ENCODE data around the gene CRLF1.

DNA sequence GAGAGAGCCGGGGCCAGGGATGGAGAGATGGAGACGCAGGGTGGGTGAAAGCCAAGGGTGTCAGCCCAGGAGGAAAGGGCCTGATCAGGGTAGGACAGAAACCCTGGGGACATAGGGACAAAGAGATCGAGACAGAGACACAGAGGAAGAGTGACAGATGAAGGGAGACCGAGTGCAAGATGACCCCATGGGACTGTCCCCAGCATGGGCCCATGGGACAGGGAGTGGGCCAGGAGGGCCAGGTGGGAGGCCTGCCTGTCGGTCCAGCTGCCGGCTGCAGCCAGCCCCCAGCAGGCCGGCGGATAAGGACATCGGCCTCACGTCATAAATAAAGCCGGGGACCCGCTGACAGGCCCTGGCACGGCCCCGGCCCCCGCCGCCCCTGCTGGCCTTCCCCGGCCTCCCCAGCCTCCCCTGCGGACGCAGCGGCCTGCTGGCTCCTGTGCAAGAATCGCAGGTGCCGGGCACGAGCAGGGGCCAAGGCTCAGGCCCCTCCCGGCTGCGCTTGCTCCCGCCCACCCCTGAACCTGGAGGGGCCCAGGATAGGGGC lies 11.7 kb downstream of the CRLF1 start:
- TF ChIP-seq POLR2A (IDR thresholded peaks at IDR 0.05): no peak
- TF ChIP-seq, protein P1, sequence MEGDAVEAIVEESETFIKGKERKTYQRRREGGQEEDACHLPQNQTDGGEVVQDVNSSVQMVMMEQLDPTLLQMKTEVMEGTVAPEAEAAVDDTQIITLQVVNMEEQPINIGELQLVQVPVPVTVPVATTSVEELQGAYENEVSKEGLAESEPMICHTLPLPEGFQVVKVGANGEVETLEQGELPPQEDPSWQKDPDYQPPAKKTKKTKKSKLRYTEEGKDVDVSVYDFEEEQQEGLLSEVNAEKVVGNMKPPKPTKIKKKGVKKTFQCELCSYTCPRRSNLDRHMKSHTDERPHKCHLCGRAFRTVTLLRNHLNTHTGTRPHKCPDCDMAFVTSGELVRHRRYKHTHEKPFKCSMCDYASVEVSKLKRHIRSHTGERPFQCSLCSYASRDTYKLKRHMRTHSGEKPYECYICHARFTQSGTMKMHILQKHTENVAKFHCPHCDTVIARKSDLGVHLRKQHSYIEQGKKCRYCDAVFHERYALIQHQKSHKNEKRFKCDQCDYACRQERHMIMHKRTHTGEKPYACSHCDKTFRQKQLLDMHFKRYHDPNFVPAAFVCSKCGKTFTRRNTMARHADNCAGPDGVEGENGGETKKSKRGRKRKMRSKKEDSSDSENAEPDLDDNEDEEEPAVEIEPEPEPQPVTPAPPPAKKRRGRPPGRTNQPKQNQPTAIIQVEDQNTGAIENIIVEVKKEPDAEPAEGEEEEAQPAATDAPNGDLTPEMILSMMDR (IDR thresholded peaks at IDR 0.05): no peak
